HepG2 (cell line): ENCODE results near the gene DENND11.

Source experiments
- CTCF ChIP-seq: sonication (generic); formaldehyde crosslinking; IDR thresholded peaks from 2 replicates; pipeline ENCODE4 v1.5.0; 2020; ENCODE audit warnings: mild to moderate bottlenecking, missing genetic modification reagents, moderate library complexity
- FOXK2 ChIP-seq: fragments of 450-650 bp; IDR thresholded peaks from 2 replicates; pipeline ENCODE4 v1.6.1; 2016
- POLR2A ChIP-seq, 2 experiments: IDR thresholded peaks; 2 replicates each; pipeline ENCODE4 v1.6.1; 2011; ENCODE audit warnings: low read depth in 2 of 2, low read length in 2 of 2, mild to moderate bottlenecking in 1 of 2, moderate library complexity in 1 of 2; ENCODE audit not compliant: insufficient read depth in 1 of 2
- POLR2AphosphoS5 ChIP-seq: IDR thresholded peaks from 2 replicates; pipeline ENCODE4 v1.6.1; 2012; ENCODE audit warnings: low read depth, low read length
- RERE ChIP-seq: IDR thresholded peaks from 2 replicates; pipeline ENCODE4 v1.6.1; 2016; ENCODE audit warnings: low read depth, missing genetic modification reagents, missing compliant biosample characterization
- STAT5B ChIP-seq: sonication (generic); formaldehyde crosslinking; IDR thresholded peaks from 2 replicates; pipeline ENCODE4 v1.4.0; 2020; ENCODE audit warnings: missing genetic modification reagents
- TARDBP ChIP-seq: sonication (generic); formaldehyde crosslinking; IDR thresholded peaks from 2 replicates; pipeline ENCODE4 v1.8.0; 2022; ENCODE audit warnings: mild to moderate bottlenecking, missing genetic modification reagents
- TBP ChIP-seq: sonication (generic); formaldehyde crosslinking; IDR thresholded peaks from 2 replicates; pipeline ENCODE4 v1.5.0; 2020; ENCODE audit warnings: missing genetic modification reagents
- THAP7 ChIP-seq: sonication (generic); formaldehyde crosslinking; IDR thresholded peaks from 2 replicates; pipeline ENCODE4 v1.8.1; 2023; ENCODE audit warnings: mild to moderate bottlenecking, missing genetic modification reagents
- ZBTB7A ChIP-seq: sonication (generic); formaldehyde crosslinking; IDR thresholded peaks from 2 replicates; pipeline ENCODE4 v1.8.0; 2022; ENCODE audit warnings: mild to moderate bottlenecking, missing genetic modification reagents
- ZFYVE20 ChIP-seq: sonication (generic); formaldehyde crosslinking; IDR thresholded peaks from 2 replicates; pipeline ENCODE4 v1.8.0; 2023; ENCODE audit warnings: low read depth, mild to moderate bottlenecking, moderate library complexity, missing genetic modification reagents, borderline replicate concordance

GRCh38 chr7:141731476-141732149 lies 29.6 kb upstream of the DENND11 start:
- no peak for TF ChIP-seq ZFYVE20
- no peak for TF ChIP-seq STAT5B (CRISPR knock-in tag)
- no peak for TF ChIP-seq CTCF (CRISPR knock-in tag)
- no peak for TF ChIP-seq TARDBP (CRISPR knock-in tag)
- TF ChIP-seq RERE = no peak
- no peak for TF ChIP-seq ZBTB7A (CRISPR knock-in tag)
- TF ChIP-seq POLR2AphosphoS5 = no peak
- TF ChIP-seq POLR2A (IDR thresholded peaks at IDR 0.05; ENCODE audit: insufficient read depth in 1 of 2, low read depth in 2 of 2, low read length in 2 of 2) = no peak
- TF ChIP-seq FOXK2 = no peak
- no peak for TF ChIP-seq TBP
- TF ChIP-seq THAP7 (CRISPR knock-in tag) = no peak
